Stimulated activated CD4-positive, alpha-beta T cell treated with anti-CD3 and anti-CD28 coated beads, Interleukin-4, amount 100 ng/mL, for 48 hours (primary cell): ENCODE measurements around the gene SCG5.
A peak's percentile ranks its signal among the peaks of the same experiment; 100 is the strongest.
"Not testable (repeated sequence)": the region's sequence is repeated elsewhere in the genome, so short reads cannot be mapped to it uniquely, and the experiment has no call there.

Experiments
- DNase-seq, 2 donors: peaks; one replicate each; pipeline ENCODE4 v3.0.0-alpha.2; 2020; ENCODE audit warnings: low read depth in 2 of 2

Gene SCG5

GRCh38 chr15:32641517-32642059 is at the start of gene SCG5:
SCG5 (plus strand) TSS chr15:32641710; CDS start chr15:32643593, 1,883 bp downstream.
- DNase-seq = no peak

GRCh38 chr15:32593151-32593550 is 48.4 kb upstream of the SCG5 start, which contains the start of gene GOLGA8N:
GOLGA8N (plus strand) TSS chr15:32593456.
- not testable (repeated sequence) for DNase-seq

- not testable (repeated sequence) for DNase-seq
Measured at GRCh38 chr15:32609518-32609917, 32.0 kb upstream of the SCG5 start.

- not testable (repeated sequence) for DNase-seq
Measured at GRCh38 chr15:32610719-32611118, 30.8 kb upstream of the SCG5 start.

- DNase-seq = not testable (repeated sequence)
Measured at GRCh38 chr15:32614712-32615050, 26.8 kb upstream of the SCG5 start.

GRCh38 chr15:32615051-32615870 is 26.2 kb upstream of the SCG5 start, which contains the start of gene ARHGAP11A:
ARHGAP11A (plus strand) TSS chr15:32615504; CDS start chr15:32616212, 708 bp downstream.
- DNase-seq = peak; percentile 75 to 81

GRCh38 chr15:32615871-32616426 is 25.6 kb upstream of the SCG5 start:
- DNase-seq = not testable (repeated sequence)

GRCh38 chr15:32636410-32636809 is 5.1 kb upstream of the SCG5 start:
- DNase-seq = no peak

- no peak for DNase-seq
Measured at GRCh38 chr15:32636908-32637567, 4.5 kb upstream of the SCG5 start.

GRCh38 chr15:32637704-32638103 is 3.8 kb upstream of the SCG5 start:
- DNase-seq = no peak

- no peak for DNase-seq
Measured at GRCh38 chr15:32642667-32643435, 1.3 kb downstream of the SCG5 start.

- DNase-seq = no peak
Measured at GRCh38 chr15:32643907-32644445, 2.5 kb downstream of the SCG5 start.

GRCh38 chr15:32646291-32646690 is 4.8 kb downstream of the SCG5 start:
- DNase-seq = no peak

- no peak for DNase-seq
Measured at GRCh38 chr15:32649342-32649741, 7.8 kb downstream of the SCG5 start.

GRCh38 chr15:32651229-32651837 is 9.8 kb downstream of the SCG5 start:
- peak; percentile 13 to 24 for DNase-seq

GRCh38 chr15:32652178-32652577 is 10.7 kb downstream of the SCG5 start:
- no peak for DNase-seq

GRCh38 chr15:32656091-32656490 is 14.6 kb downstream of the SCG5 start:
- no peak for DNase-seq

GRCh38 chr15:32656496-32656895 is 15.0 kb downstream of the SCG5 start:
- no peak for DNase-seq

- DNase-seq = no peak
Measured at GRCh38 chr15:32657198-32657883, 15.8 kb downstream of the SCG5 start.

GRCh38 chr15:32657941-32658340 is 16.4 kb downstream of the SCG5 start:
- DNase-seq = no peak
